UCSD-AML1 (cell line): ENCODE measurements around the gene RDX.
A peak's percentile ranks its signal among the peaks of the same experiment; 100 is the strongest.
"Not testable (repeated sequence)": the region's sequence is repeated elsewhere in the genome, so short reads cannot be mapped to it uniquely, and the experiment has no call there.

ENCODE experiments used
- DNase-seq: peaks from one replicate; lab custom pipeline; 2025; ENCODE audit not compliant: unreplicated experiment; lab: John Stamatoyannopoulos, UW

Gene RDX

GRCh38 chr11:110200836-110201235, 95.6 kb downstream of the RDX start:
- no peak for DNase-seq

- no peak for DNase-seq
Measured at GRCh38 chr11:110200241-110200640, 96.2 kb downstream of the RDX start.

DNA sequence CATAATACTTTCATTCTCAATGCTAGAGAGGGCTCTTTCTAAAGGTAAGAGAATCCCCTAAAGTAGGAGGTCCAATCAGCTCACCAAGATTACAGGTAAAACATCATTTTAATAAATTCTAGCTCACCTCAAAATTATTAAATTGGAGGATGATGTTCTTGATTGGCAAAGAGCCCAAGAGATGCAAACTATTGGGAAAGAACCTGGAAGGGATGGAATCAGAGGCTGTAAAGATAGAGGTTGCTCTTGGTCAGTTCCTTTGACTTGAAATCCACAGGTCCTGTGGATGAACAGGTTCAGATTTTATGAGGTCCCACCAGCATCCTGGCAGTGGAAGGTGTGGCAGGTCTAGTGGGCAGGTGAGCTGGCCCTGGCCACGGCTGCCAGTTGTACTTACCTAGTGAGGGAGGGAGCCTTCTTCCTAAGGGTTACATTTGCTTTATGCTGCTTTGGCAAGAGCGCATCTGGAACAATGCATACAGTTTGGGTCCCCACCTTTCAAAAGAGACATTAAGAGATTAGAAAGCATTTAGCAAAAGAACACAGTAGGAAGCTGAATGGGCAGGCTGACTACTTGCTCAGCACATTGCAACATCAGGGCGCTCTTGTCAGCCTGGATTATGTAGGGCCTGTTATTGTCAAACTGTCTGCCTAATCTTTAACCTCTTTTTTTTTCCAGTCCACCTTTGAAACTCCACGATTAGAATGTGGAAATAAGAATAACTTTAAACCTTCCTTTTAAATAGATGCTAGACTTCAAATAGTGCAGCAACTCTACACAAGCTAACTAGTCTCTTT, 97.0 kb downstream of the RDX start:
- no peak for DNase-seq

GRCh38 chr11:110198031-110198729, 98.2 kb downstream of the RDX start:
- DNase-seq, result no peak

- DNase-seq, result no peak
Measured at GRCh38 chr11:110196884-110197420, 99.5 kb downstream of the RDX start.

- DNase-seq, result no peak
Measured at GRCh38 chr11:110196241-110196754, 100.1 kb downstream of the RDX start.

- not testable (repeated sequence) for DNase-seq
Measured at GRCh38 chr11:110194211-110194766, 102.1 kb downstream of the RDX start.

- not testable (repeated sequence) for DNase-seq
Measured at GRCh38 chr11:110192604-110193282, 103.7 kb downstream of the RDX start.

DNA sequence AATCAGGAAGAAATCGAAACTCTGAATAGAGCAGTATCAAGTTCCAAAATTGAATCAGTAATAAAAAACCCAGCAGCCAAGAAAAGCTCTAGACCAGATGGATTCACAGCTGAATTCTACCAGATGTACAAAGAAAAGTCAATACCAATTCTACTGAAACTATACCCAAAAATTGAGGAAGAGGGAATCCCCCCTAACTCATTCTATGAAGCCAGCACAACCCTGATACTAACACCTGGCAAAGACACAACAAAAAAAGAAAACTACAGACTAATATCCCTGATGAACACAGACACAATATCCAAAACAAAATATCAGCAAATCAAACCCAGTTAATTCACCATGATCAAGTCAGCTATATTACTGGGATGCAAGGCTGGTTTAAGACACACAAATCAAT, 105.5 kb downstream of the RDX start:
- DNase-seq, result no peak

DNA sequence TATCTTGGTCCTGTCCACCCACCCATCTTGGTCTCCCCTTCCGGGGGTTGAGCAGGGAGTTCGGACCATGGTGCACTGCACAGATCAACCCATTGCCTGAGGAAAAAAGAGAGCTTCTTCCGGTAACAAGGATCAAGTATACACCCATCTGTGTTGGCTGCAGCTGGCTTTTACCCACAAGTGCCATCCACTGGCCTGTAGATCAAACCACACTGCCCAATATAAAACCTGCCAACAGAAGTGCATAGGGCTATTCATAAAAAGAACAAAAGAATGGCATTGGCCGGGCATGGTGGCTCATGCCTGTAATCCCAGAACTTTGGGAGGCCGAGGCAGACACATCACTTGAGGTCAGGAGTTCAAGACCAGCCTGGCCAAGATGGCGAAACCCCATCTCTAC, 108.7 kb downstream of the RDX start:
- DNase-seq, result no peak

DNA sequence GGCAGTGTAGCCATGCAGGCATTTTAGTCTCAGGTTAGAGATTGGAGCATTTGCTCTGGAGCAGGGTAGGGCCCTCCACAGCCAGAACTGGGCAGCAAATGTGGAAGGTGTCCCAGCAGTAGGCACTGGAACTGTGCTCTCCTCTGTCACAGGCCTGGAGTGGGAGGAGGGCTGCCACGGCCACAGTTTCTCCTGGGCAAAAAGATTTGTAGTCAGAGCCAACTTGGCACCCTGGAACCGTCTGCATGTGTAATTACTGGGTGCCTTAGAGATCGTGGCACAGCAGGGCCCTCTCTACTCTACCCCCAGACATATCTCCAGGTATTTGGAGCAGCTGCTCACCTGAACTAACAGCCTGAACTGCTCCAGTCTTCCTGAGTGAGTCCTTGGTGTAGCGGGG, 109.5 kb downstream of the RDX start:
- no peak for DNase-seq

- DNase-seq, result no peak
Measured at GRCh38 chr11:110186456-110186855, 110.0 kb downstream of the RDX start.

DNA sequence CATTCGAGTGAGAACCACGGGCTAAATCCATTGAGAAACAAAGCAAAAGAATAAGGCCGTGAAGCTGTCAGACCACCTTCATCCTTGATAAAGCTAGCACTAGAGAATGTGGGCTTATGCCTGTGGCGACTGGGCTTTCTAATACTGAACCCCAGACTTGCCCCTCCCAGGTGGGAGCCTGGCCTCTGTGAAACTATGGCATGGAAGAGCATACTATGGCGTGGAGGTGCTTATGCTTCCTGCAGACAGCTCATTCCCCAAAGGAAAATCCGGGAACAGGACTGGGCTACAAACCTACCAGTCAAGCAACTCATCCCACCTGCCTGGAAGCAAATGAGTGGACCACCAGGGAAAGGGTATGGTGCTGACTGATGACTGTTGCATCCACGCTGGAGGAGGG, 110.8 kb downstream of the RDX start:
- no peak for DNase-seq

- DNase-seq, result no peak
Measured at GRCh38 chr11:110185121-110185591, 111.3 kb downstream of the RDX start.

GRCh38 chr11:110184456-110184855, 112.0 kb downstream of the RDX start:
- DNase-seq, result no peak

DNA sequence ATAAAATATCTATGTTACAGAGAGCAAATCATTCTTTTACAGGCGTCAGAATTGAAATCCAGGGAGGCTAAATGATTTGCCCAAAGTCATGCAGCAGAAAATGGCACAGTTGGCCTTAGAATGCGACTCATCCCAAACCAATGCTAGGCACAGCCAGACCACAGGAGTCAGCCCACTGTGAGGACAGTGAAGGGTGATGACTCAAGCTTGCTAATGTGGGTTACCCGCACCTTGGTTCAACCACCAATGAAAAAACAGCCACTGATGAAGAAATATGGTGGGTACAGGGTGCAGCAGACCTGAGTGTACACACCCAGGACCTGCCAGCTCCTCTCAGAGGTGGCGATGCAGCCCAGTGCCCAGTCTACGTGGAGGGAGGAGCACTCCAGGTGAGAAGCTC, 113.5 kb downstream of the RDX start:
- DNase-seq, result no peak

GRCh38 chr11:110179064-110179463, 117.3 kb downstream of the RDX start:
- DNase-seq, result no peak

GRCh38 chr11:110177086-110177456, 119.3 kb downstream of the RDX start:
- DNase-seq, result peak; percentile 22

- no peak for DNase-seq
Measured at GRCh38 chr11:110176366-110177085, 119.9 kb downstream of the RDX start.

GRCh38 chr11:110174645-110175310, 121.6 kb downstream of the RDX start:
- DNase-seq, result no peak
